GM23338 (cell line): Measurements from ENCODE around the gene RCAN1. TPM values are rescaled to one million over a fixed set of nuclear protein-coding genes. Genes with fewer than 3 reads are reported as not detected.

Experiments used
- ATAC-seq: fragments of 200-7000 bp; cut with Tn5 transposase; 3 replicates; pipeline ENCODE4 v1.9.1; 2020
- DNase-seq: peaks from one replicate; pipeline ENCODE4 v3.0.0-alpha.2; 2015; ENCODE audit warnings: low spot score
- H2AFZ ChIP-seq: fragments of 200-600 bp; sonication (generic); 2 replicates; pipeline ENCODE4 v1.8.0; 2016; ENCODE audit warnings: antibody characterized with exemption, mild to moderate bottlenecking, moderate library complexity
- H3F3A ChIP-seq: fragments of 200-600 bp; sonication (generic); replicated peaks from 2 replicates; pipeline ENCODE4 v1.8.0; 2017; ENCODE audit warnings: antibody characterized with exemption, mixed run types, low read depth
- H3K27ac ChIP-seq: fragments of 200-600 bp; sonication (generic); 2 replicates; pipeline ENCODE4 v1.6.1; 2016; ENCODE audit warnings: low read depth
- H3K27me3 ChIP-seq: fragments of 200-600 bp; sonication (generic); 2 replicates; pipeline ENCODE4 v1.8.0; 2016; ENCODE audit warnings: mild to moderate bottlenecking, mixed run types, moderate library complexity; ENCODE audit not compliant: insufficient read depth
- H3K36me3 ChIP-seq: fragments of 200-600 bp; sonication (generic); 2 replicates; pipeline ENCODE4 v1.8.0; 2016; ENCODE audit warnings: mild to moderate bottlenecking; ENCODE audit not compliant: insufficient read depth
- H3K4me1 ChIP-seq: fragments of 200-600 bp; sonication (generic); 2 replicates; pipeline ENCODE4 v1.8.0; 2016; ENCODE audit warnings: mild to moderate bottlenecking, moderate library complexity; ENCODE audit not compliant: insufficient read depth
- H3K4me2 ChIP-seq: fragments of 200-600 bp; sonication (generic); 2 replicates; pipeline ENCODE4 v1.7.1; 2017; ENCODE audit warnings: mixed run types
- H3K4me3 ChIP-seq: fragments of 200-600 bp; sonication (generic); 2 replicates; pipeline ENCODE4 v1.6.1; 2016; ENCODE audit warnings: mixed run types
- H3K79me2 ChIP-seq: fragments of 200-600 bp; sonication (generic); replicated peaks from 2 replicates; pipeline ENCODE4 v1.8.0; 2017; ENCODE audit warnings: mild to moderate bottlenecking; ENCODE audit not compliant: insufficient read depth
- H3K9me2 ChIP-seq: fragments of 200-600 bp; sonication (generic); 2 replicates; pipeline ENCODE4 v1.8.0; 2017; ENCODE audit not compliant: insufficient read depth
- H4K20me1 ChIP-seq: fragments of 200-600 bp; sonication (generic); replicated peaks from 2 replicates; pipeline ENCODE4 v1.8.0; 2017; ENCODE audit warnings: mild to moderate bottlenecking; ENCODE audit not compliant: insufficient read depth
- H3K27ac Mint-ChIP-seq: 2 replicates; pipeline ENCODE4 v1.8.0; 2020; ENCODE audit warnings: inconsistent platforms, mild to moderate bottlenecking, moderate library complexity, mixed read lengths
- H3K27me3 Mint-ChIP-seq: 3 replicates; pipeline ENCODE4 v1.8.0; 2022; ENCODE audit warnings: low read depth, mild to moderate bottlenecking, moderate library complexity, mixed read lengths, inconsistent platforms; ENCODE audit not compliant: insufficient read depth, poor library complexity
- H3K36me3 Mint-ChIP-seq: 3 replicates; pipeline ENCODE4 v1.8.0; 2021; ENCODE audit warnings: low read depth, mild to moderate bottlenecking, inconsistent platforms, moderate library complexity, mixed read lengths
- H3K4me1 Mint-ChIP-seq: 3 replicates; pipeline ENCODE4 v1.8.0; 2020; ENCODE audit warnings: mild to moderate bottlenecking, inconsistent platforms, mixed read lengths
- H3K4me3 Mint-ChIP-seq: 3 replicates; pipeline ENCODE4 v1.8.0; 2021; ENCODE audit warnings: moderate library complexity, mild to moderate bottlenecking, inconsistent platforms, mixed read lengths
- H3K9me3 Mint-ChIP-seq: 3 replicates; pipeline ENCODE4 v1.8.0; 2020; ENCODE audit warnings: moderate library complexity, mild to moderate bottlenecking, inconsistent platforms, mixed read lengths
- CREB1 ChIP-seq: fragments of 250-450 bp; sonication (Bioruptor Pico); IDR thresholded peaks from 2 replicates; pipeline ENCODE4 v1.5.0; 2020; ENCODE audit warnings: low read depth, mild to moderate bottlenecking, moderate library complexity
- EZH2phosphoT487 ChIP-seq: fragments of 200-600 bp; sonication (generic); IDR thresholded peaks from one replicate; pipeline ENCODE4 v1.8.1; 2018; ENCODE audit warnings: antibody characterized with exemption; ENCODE audit not compliant: unreplicated experiment
- NANOG ChIP-seq: IDR thresholded peaks from 2 replicates; pipeline ENCODE4 v1.6.1; 2016; ENCODE audit warnings: antibody characterized with exemption, borderline replicate concordance
- POLR2AphosphoS5 ChIP-seq: IDR thresholded peaks from 2 replicates; pipeline ENCODE4 v1.6.1; 2016; ENCODE audit warnings: antibody characterized with exemption, low read depth
- ZNF114 ChIP-seq: fragments of 250-450 bp; sonication (Bioruptor Pico); IDR thresholded peaks from 2 replicates; pipeline ENCODE4 v1.5.0; 2020; ENCODE audit warnings: mild to moderate bottlenecking, moderate library complexity
- ZNF331 ChIP-seq: fragments of 250-450 bp; sonication (Bioruptor Pico); IDR thresholded peaks from 2 replicates; pipeline ENCODE4 v1.5.0; 2020; ENCODE audit warnings: low read depth, mild to moderate bottlenecking, moderate library complexity
- polyA plus RNA-seq: library from polyadenylated mRNA; unstranded; fragments of >200 nt; fragmentation: Nextera tagmentation; extraction: Ambion mirVana; gene quantifications from 2 replicates; pipeline ENCODE4 v1.2.1, GENCODE V29; 2016
- total RNA-seq: library from RNA; depleted of rRNA; stranded (reverse); fragments of >200 nt; shearing (Covaris generic); gene quantifications from 2 replicates; pipeline ENCODE4 v1.2.3, GENCODE V29; 2014
- TF ChIP-seq, protein P1 (sequence below), 2 experiments: fragments of 200-600 bp in 1 of 2; sonication (generic) in 1 of 2; conservative IDR thresholded peaks; 2 replicates each; pipeline versions ENCODE4 v1.5.1 to v1.6.1; 2016 to 2017; ENCODE audit warnings: antibody characterized with exemption in 2 of 2, low read depth in 2 of 2, mild to moderate bottlenecking in 2 of 2, moderate library complexity in 1 of 2
- TF ChIP-seq, protein P2 (sequence below): IDR thresholded peaks from 2 replicates; pipeline ENCODE4 v1.6.1; 2016; ENCODE audit warnings: antibody characterized with exemption
- TF ChIP-seq, protein P3 (sequence below): IDR thresholded peaks from one replicate; pipeline ENCODE4 v1.6.1; 2018; ENCODE audit warnings: antibody characterized with exemption; ENCODE audit not compliant: unreplicated experiment

RCAN1 gene
- total and polyA plus RNA-seq, 2 experiments from 2014 or later: 3.7 to 5.2 TPM

DNA sequence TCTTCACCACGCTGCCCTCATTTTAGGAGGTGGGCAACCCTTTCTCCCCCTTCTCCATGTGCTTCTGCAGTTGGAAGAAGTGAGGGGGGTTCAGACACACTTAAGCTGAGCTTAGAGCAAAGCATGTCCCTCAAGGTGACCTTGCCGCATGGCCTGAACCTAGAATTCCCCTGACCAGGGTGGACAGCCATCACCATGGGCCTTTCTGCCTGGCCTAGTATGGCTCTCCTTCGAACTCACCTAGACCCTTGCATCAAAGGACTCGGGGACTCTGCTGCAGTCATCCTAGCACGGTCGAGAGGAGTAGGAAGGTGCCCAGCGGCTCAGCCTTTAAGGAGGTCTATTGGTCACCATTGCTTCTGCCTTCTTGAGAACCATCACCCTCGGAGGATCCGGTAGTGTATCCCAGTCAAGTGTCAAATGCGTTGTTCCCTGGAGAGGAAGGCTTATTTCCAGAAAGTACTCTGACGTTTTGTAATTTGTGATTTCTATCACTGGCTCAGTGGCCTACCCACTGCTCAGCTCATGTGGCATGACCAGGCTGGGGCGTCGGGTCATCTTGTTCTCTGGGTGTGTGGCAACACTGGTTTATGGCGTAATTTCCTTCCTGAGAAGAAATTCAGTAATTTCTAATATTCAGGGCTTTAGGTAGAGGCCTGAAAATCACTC lies 103.0 kb downstream of the RCAN1 start, which contains the start of gene KCNE1:
KCNE1 (minus strand) TSS at position 424 of the 669 bp plus-strand sequence. CDS start 62,576 bp downstream, outside the sequence.
- no peak within 1 kb of the TSS for H3K4me3 Mint-ChIP-seq
- H3K36me3 Mint-ChIP-seq: no peaks in the 10 kb centered on the region
- H2AFZ ChIP-seq: no peak within 1 kb of the TSS
- H3K9me3 Mint-ChIP-seq: no peaks in the 10 kb centered on the region
- no peak within 1 kb of the TSS for H3K4me3 ChIP-seq
- no peaks in the 10 kb centered on the region for H3K4me1 ChIP-seq
- H3K27me3 ChIP-seq: no peaks in the 10 kb centered on the region
- no peaks in the 10 kb centered on the region for H3K9me2 ChIP-seq
- H4K20me1 ChIP-seq: no peaks in the 10 kb centered on the region
- H3K36me3 ChIP-seq: no peaks in the 10 kb centered on the region
- H3K27ac Mint-ChIP-seq: no peak within 1 kb of the TSS
- no peaks in the 10 kb centered on the region for H3F3A ChIP-seq
- no peak for ATAC-seq
- no peaks in the 10 kb centered on the region for H3K79me2 ChIP-seq
- DNase-seq: no peak
- no peak within 1 kb of the TSS for H3K27ac ChIP-seq
- H3K27me3 Mint-ChIP-seq: peaks cover 2% of the 10 kb centered on the region
- TF ChIP-seq, protein P1, sequence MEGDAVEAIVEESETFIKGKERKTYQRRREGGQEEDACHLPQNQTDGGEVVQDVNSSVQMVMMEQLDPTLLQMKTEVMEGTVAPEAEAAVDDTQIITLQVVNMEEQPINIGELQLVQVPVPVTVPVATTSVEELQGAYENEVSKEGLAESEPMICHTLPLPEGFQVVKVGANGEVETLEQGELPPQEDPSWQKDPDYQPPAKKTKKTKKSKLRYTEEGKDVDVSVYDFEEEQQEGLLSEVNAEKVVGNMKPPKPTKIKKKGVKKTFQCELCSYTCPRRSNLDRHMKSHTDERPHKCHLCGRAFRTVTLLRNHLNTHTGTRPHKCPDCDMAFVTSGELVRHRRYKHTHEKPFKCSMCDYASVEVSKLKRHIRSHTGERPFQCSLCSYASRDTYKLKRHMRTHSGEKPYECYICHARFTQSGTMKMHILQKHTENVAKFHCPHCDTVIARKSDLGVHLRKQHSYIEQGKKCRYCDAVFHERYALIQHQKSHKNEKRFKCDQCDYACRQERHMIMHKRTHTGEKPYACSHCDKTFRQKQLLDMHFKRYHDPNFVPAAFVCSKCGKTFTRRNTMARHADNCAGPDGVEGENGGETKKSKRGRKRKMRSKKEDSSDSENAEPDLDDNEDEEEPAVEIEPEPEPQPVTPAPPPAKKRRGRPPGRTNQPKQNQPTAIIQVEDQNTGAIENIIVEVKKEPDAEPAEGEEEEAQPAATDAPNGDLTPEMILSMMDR (conservative IDR thresholded peaks at IDR 0.05; ENCODE audit: low read depth in 2 of 2): no peak
- TF ChIP-seq, protein P2, sequence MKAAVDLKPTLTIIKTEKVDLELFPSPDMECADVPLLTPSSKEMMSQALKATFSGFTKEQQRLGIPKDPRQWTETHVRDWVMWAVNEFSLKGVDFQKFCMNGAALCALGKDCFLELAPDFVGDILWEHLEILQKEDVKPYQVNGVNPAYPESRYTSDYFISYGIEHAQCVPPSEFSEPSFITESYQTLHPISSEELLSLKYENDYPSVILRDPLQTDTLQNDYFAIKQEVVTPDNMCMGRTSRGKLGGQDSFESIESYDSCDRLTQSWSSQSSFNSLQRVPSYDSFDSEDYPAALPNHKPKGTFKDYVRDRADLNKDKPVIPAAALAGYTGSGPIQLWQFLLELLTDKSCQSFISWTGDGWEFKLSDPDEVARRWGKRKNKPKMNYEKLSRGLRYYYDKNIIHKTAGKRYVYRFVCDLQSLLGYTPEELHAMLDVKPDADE: no peak
- H3K4me1 Mint-ChIP-seq: peaks cover 3% of the 10 kb centered on the region; the same call in 2 of the 3 replicates
- no peak within 1 kb of the TSS for H3K4me2 ChIP-seq

DNA sequence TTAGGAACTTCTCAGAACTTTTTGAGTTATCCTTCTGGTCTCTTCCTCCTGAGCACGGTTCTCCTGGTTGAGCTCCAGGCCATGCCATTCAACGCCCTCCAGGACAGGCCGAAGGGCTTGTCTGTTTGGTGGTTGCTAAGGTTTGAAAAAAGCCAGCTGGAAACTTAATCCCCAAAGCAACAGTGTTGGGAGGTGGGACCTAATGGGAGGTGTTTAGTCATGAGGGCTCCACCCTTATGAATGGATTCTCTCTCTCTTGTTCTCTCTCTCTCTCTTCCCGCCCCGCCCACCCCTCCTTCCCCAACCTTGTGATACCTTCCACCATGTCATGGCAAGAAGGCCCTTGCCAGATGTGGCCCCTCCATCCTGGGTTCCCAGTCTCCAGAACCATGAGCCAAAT lies 103.7 kb downstream of the RCAN1 start:
- ATAC-seq: no peak
- no peak overlapping the region for H2AFZ ChIP-seq
- Mint-ChIP-seq H3K4me1 (peaks cover 3% of the 10 kb centered on the region; the same call in 2 of the 3 replicates), H3K4me3 (no peak overlapping the region), H3K36me3 (no peaks in the 10 kb centered on the region), H3K27ac (no peak overlapping the region), H3K9me3 (no peaks in the 10 kb centered on the region), H3K27me3 (peaks cover 2% of the 10 kb centered on the region)
- no peak overlapping the region for H3K4me2 ChIP-seq
- H3K27me3 ChIP-seq: no peaks in the 10 kb centered on the region
- TF ChIP-seq ZNF114 (CRISPR knock-in tag) (no peak), CREB1 (CRISPR knock-in tag) (no peak), EZH2phosphoT487 (no peak), ZNF331 (CRISPR knock-in tag) (no peak), POLR2AphosphoS5 (no peak), NANOG (no peak)
- TF ChIP-seq, protein P3, sequence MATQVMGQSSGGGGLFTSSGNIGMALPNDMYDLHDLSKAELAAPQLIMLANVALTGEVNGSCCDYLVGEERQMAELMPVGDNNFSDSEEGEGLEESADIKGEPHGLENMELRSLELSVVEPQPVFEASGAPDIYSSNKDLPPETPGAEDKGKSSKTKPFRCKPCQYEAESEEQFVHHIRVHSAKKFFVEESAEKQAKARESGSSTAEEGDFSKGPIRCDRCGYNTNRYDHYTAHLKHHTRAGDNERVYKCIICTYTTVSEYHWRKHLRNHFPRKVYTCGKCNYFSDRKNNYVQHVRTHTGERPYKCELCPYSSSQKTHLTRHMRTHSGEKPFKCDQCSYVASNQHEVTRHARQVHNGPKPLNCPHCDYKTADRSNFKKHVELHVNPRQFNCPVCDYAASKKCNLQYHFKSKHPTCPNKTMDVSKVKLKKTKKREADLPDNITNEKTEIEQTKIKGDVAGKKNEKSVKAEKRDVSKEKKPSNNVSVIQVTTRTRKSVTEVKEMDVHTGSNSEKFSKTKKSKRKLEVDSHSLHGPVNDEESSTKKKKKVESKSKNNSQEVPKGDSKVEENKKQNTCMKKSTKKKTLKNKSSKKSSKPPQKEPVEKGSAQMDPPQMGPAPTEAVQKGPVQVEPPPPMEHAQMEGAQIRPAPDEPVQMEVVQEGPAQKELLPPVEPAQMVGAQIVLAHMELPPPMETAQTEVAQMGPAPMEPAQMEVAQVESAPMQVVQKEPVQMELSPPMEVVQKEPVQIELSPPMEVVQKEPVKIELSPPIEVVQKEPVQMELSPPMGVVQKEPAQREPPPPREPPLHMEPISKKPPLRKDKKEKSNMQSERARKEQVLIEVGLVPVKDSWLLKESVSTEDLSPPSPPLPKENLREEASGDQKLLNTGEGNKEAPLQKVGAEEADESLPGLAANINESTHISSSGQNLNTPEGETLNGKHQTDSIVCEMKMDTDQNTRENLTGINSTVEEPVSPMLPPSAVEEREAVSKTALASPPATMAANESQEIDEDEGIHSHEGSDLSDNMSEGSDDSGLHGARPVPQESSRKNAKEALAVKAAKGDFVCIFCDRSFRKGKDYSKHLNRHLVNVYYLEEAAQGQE: no peak
- H3F3A ChIP-seq: no peaks in the 10 kb centered on the region
- H3K27ac ChIP-seq: no peak overlapping the region
- H3K9me2 ChIP-seq: no peaks in the 10 kb centered on the region
- no peaks in the 10 kb centered on the region for H3K36me3 ChIP-seq
- no peaks in the 10 kb centered on the region for H4K20me1 ChIP-seq
- DNase-seq: no peak
- H3K79me2 ChIP-seq: no peaks in the 10 kb centered on the region
- no peak overlapping the region for H3K4me3 ChIP-seq
- H3K4me1 ChIP-seq: no peaks in the 10 kb centered on the region
